Measurements from ENCODE around the gene AK1. TPM values are rescaled to one million over a fixed set of nuclear protein-coding genes. Genes with fewer than 3 reads are reported as not detected.

Gene AK1
- total RNA-seq, 1 experiment from 2014 or later: 61.1 TPM

GRCh38 chr9:127898433-127899127 lies 21.1 kb upstream of the AK1 start:
- TF ChIP-seq EZH2 (IDR thresholded peaks at IDR 0.05) (no peak), EGR1 (IDR thresholded peaks at IDR 0.05; ENCODE audit: low read depth) (peak; percentile 40; the same call in 1 of the 2 replicates), SP1 (IDR thresholded peaks at IDR 0.05; ENCODE audit: low read depth) (no peak)
- peaks cover 33 to 49% of the 10 kb centered on the region in 2 experiments for H3K4me1 ChIP-seq (ENCODE audit: control insufficient read depth in 1 of 2, insufficient read depth in 2 of 2, low read length in 2 of 2)
- H3K36me3 ChIP-seq (ENCODE audit: control insufficient read depth in 1 of 2, insufficient read depth in 2 of 2, low read length in 2 of 2): peaks cover 16 to 27% of the 10 kb centered on the region in 2 experiments
- peak overlapping the region; percentile 90 for H3K9ac ChIP-seq (ENCODE audit: low read length)
- ChIA-PET CTCF (interaction anchor here (1.1 to 1.5 kb wide), 2 partner anchors 23 to 29 kb away, joined by 3 to 5 read pairs; no protein-coding TSS in a partner anchor), RAD21 (ENCODE audit: low non-redundant PET in 1 of 2, low total read pairs in 2 of 2, uncharacterized antibody in 2 of 2, unreplicated experiment in 2 of 2) (no interaction called here), POLR2A (interaction anchor here (1.2 to 2.2 kb wide), 3 partner anchors 9 to 22 kb away, joined by 3 to 6 read pairs (median 3); no protein-coding TSS in a partner anchor)
- H3K9me3 ChIP-seq (ENCODE audit: control insufficient read depth in 1 of 2, insufficient read depth in 1 of 2, low read depth in 1 of 2, low read length in 2 of 2): peaks cover 0 to 1% of the 10 kb centered on the region in 2 experiments; a peak in 2 of 4 replicates
- no peaks in the 10 kb centered on the region for H3K9me2 ChIP-seq (ENCODE audit: insufficient read depth)
- BruUV-seq (replicated peaks): no TSS peak
- peaks cover 3% of the 10 kb centered on the region; the same call in 1 of the 2 replicates for H3K79me2 ChIP-seq (ENCODE audit: insufficient read depth, low read length)
- intact Hi-C loops (cut with micrococcal nuclease): no loop called here
- peak overlapping the region; percentile 92 for H3K27ac ChIP-seq (ENCODE audit: low read depth, low read length)
- peak; percentile 26 for ATAC-seq
- peak overlapping the region; percentile 89 to 93 for H3K4me3 ChIP-seq (replicated peaks in 1 of 2; ENCODE audit: low read depth in 1 of 2, low read length in 2 of 2)
- H3K27me3 ChIP-seq (ENCODE audit: insufficient read depth, low read length): no peaks in the 10 kb centered on the region
- H3K4me2 ChIP-seq (ENCODE audit: low read length): peak overlapping the region; percentile 94
- H4K20me1 ChIP-seq (ENCODE audit: insufficient read depth): no peaks in the 10 kb centered on the region
- DNase-seq (ENCODE audit: low read depth, low spot score): no peak
- no peak overlapping the region for H2AFZ ChIP-seq (ENCODE audit: low read depth, low read length, poor library complexity, severe bottlenecking)

DNA sequence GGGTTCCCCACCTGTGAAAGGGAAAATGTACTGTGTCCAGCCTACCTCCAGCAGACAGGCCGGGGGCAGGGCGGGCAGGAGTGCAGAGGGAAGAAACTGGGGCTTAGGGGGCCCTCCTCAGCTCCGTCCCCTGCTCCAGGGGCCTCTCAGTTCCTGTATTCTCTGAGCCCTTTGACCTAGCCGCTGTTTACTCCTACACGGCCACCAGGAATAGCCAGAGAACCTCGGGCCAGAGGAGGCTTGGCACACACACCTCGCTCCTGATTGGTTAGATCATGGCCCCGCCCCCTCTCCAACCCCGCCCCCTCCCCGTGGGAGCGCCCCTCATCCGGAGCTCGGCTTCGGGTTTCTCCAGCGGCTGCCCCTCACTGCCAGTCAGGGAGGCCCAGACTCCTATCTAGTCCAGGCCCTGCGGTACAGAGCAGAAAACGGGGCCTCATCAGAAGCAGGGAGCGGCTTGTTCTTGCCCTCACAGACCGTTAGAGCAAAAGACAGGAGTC lies 19.8 kb upstream of the AK1 start:
- Histone ChIP-seq H3K27ac (ENCODE audit: low read depth, low read length) (peak overlapping the region; percentile 53; the same call in 1 of the 2 replicates), H3K79me2 (ENCODE audit: insufficient read depth, low read length) (peaks cover 3% of the 10 kb centered on the region; the same call in 1 of the 2 replicates), H3K4me1 (ENCODE audit: control insufficient read depth in 1 of 2, insufficient read depth in 2 of 2, low read length in 2 of 2) (peaks cover 22 to 41% of the 10 kb centered on the region in 2 experiments), H3K4me3 (replicated peaks in 1 of 2; ENCODE audit: low read depth in 1 of 2, low read length in 2 of 2) (peak overlapping the region in 1 of 2 experiments; percentile 4; a peak in 1 of 4 replicates), H4K20me1 (ENCODE audit: insufficient read depth) (no peaks in the 10 kb centered on the region), H3K27me3 (ENCODE audit: insufficient read depth, low read length) (no peaks in the 10 kb centered on the region), H3K9me3 (ENCODE audit: control insufficient read depth in 1 of 2, insufficient read depth in 1 of 2, low read depth in 1 of 2, low read length in 2 of 2) (peaks cover 0 to 15% of the 10 kb centered on the region in 2 experiments; a peak in 2 of 4 replicates), H3K9ac (ENCODE audit: low read length) (no peak overlapping the region), H2AFZ (ENCODE audit: low read depth, low read length, poor library complexity, severe bottlenecking) (no peak overlapping the region), H3K4me2 (ENCODE audit: low read length) (peak overlapping the region; percentile 94), H3K36me3 (ENCODE audit: control insufficient read depth in 1 of 2, insufficient read depth in 2 of 2, low read length in 2 of 2) (peaks cover 22 to 40% of the 10 kb centered on the region in 2 experiments), H3K9me2 (ENCODE audit: insufficient read depth) (no peaks in the 10 kb centered on the region)
- POLR2A ChIA-PET: interaction anchor here (0.6 to 2.2 kb wide), 6 partner anchors 12 to 453 kb away, joined by 3 to 6 read pairs (median 3); no protein-coding TSS in a partner anchor
- intact Hi-C loops (cut with micrococcal nuclease): no loop called here
- RAD21 ChIA-PET (ENCODE audit: low non-redundant PET in 1 of 2, low total read pairs in 2 of 2, uncharacterized antibody in 2 of 2, unreplicated experiment in 2 of 2): interaction anchor here (0.6 to 1.0 kb wide), 2 partner anchors 20 to 141 kb away, joined by 3 read pairs; partner anchors contain the start of gene ST6GALNAC4 (in 1 of the 2)
- CTCF ChIA-PET: interaction anchor here (0.7 to 1.5 kb wide), 3 partner anchors 25 to 394 kb away, joined by 3 to 5 read pairs (median 5); no protein-coding TSS in a partner anchor
- no TSS peak for BruUV-seq (replicated peaks)
- peak; percentile 67 for ATAC-seq
- DNase-seq (ENCODE audit: low read depth, low spot score): no peak
- TF ChIP-seq EGR1 (IDR thresholded peaks at IDR 0.05; ENCODE audit: low read depth): no peak
- TF ChIP-seq FOSL1 (IDR thresholded peaks at IDR 0.05; ENCODE audit: low read depth): no peak
- no peak for TF ChIP-seq RAD21 (IDR thresholded peaks at IDR 0.05; ENCODE audit: low read depth)
- no peak for TF ChIP-seq CEBPB (IDR thresholded peaks at IDR 0.05; ENCODE audit: low read depth)
- no peak for TF ChIP-seq CTCF (IDR thresholded peaks at IDR 0.05 in 2 of 3, conservative IDR thresholded peaks at IDR 0.05 in 1 of 3; ENCODE audit: borderline replicate concordance in 1 of 3, insufficient read depth in 1 of 3, low read depth in 2 of 3, low read length in 2 of 3)
- no peak for TF ChIP-seq SRF (IDR thresholded peaks at IDR 0.05; ENCODE audit: low read depth)
- no peak for TF ChIP-seq YY1 (IDR thresholded peaks at IDR 0.05; ENCODE audit: extremely low read depth, insufficient replicate concordance, low read depth, low read length)
- no peak for TF ChIP-seq SP1 (IDR thresholded peaks at IDR 0.05; ENCODE audit: low read depth)
- no peak for TF ChIP-seq POLR2AphosphoS5 (IDR thresholded peaks at IDR 0.05; ENCODE audit: low read depth, low read length)
- no peak for TF ChIP-seq TCF7L2 (IDR thresholded peaks at IDR 0.05; ENCODE audit: borderline replicate concordance, extremely low read depth, insufficient read depth, insufficient read length)
- TF ChIP-seq POLR2A (IDR thresholded peaks at IDR 0.05; ENCODE audit: borderline replicate concordance, extremely low read depth, insufficient read depth, insufficient read length): no peak
- TF ChIP-seq EZH2 (IDR thresholded peaks at IDR 0.05): no peak
- no peak for TF ChIP-seq ZBTB33 (IDR thresholded peaks at IDR 0.05; ENCODE audit: extremely low read depth, insufficient replicate concordance, low read length)
- no peak for TF ChIP-seq JUND (IDR thresholded peaks at IDR 0.05)
